Hepatocyte (in vitro differentiated cells): ENCODE data around the gene NPAS2. TPM values are rescaled to one million over a fixed set of nuclear protein-coding genes. Genes with fewer than 3 reads are reported as not detected.

Experiments used
- DNase-seq: peaks from one replicate; pipeline ENCODE4 v3.0.0-alpha.2; 2016; ENCODE audit warnings: low spot score
- H2AFZ ChIP-seq: fragments of 200-600 bp; sonication (generic); 2 replicates; pipeline ENCODE4 v1.6.0; 2016; ENCODE audit warnings: antibody characterized with exemption, mild to moderate bottlenecking
- H3K27ac ChIP-seq: fragments of 200-600 bp; sonication (generic); 2 replicates; pipeline ENCODE4 v1.5.1; 2016; ENCODE audit warnings: mild to moderate bottlenecking
- H3K27me3 ChIP-seq: fragments of 200-600 bp; sonication (generic); 2 replicates; pipeline ENCODE4 v1.6.1; 2016
- H3K36me3 ChIP-seq: fragments of 200-600 bp; sonication (generic); replicated peaks from 2 replicates; pipeline ENCODE4 v1.5.1; 2016; ENCODE audit warnings: low read depth; ENCODE audit not compliant: insufficient read depth
- H3K4me1 ChIP-seq: fragments of 200-600 bp; sonication (generic); 2 replicates; pipeline ENCODE4 v1.5.1; 2016; ENCODE audit warnings: mild to moderate bottlenecking, moderate library complexity; ENCODE audit not compliant: insufficient read depth
- H3K4me2 ChIP-seq: fragments of 200-600 bp; sonication (generic); 2 replicates; pipeline ENCODE4 v1.6.0; 2016
- H3K4me3 ChIP-seq: fragments of 200-600 bp; sonication (generic); 2 replicates; pipeline ENCODE4 v1.5.1; 2016; ENCODE audit warnings: mild to moderate bottlenecking
- H3K79me2 ChIP-seq: fragments of 200-600 bp; sonication (generic); 2 replicates; pipeline ENCODE4 v1.6.0; 2017; ENCODE audit warnings: mild to moderate bottlenecking
- H3K9me2 ChIP-seq: fragments of 200-600 bp; sonication (generic); replicated peaks from 2 replicates; pipeline ENCODE4 v1.6.0; 2017; ENCODE audit warnings: mild to moderate bottlenecking; ENCODE audit not compliant: insufficient read depth
- H3K9me3 ChIP-seq: fragments of 200-600 bp; sonication (generic); 2 replicates; pipeline ENCODE4 v1.5.1; 2016; ENCODE audit warnings: low read depth, mild to moderate bottlenecking
- H4K20me1 ChIP-seq: fragments of 200-600 bp; sonication (generic); 2 replicates; pipeline ENCODE4 v1.6.0; 2016; ENCODE audit warnings: mild to moderate bottlenecking; ENCODE audit not compliant: insufficient read depth, poor library complexity, severe bottlenecking
- EZH2 ChIP-seq: fragments of 200-600 bp; sonication (generic); IDR thresholded peaks from 2 replicates; pipeline ENCODE4 v1.6.1; 2016; ENCODE audit warnings: antibody characterized with exemption, mild to moderate bottlenecking, borderline replicate concordance
- EZH2phosphoT487 ChIP-seq: fragments of 200-600 bp; sonication (generic); IDR thresholded peaks from one replicate; pipeline ENCODE4 v1.6.1; 2018; ENCODE audit warnings: antibody characterized with exemption, mild to moderate bottlenecking, low read depth, moderate library complexity; ENCODE audit not compliant: unreplicated experiment, severe bottlenecking
- WGBS: methylation state at CpG from one replicate; pipeline ENCODE4 v1.1.6; 2016; ENCODE audit warnings: low lambda C conversion rate; ENCODE audit errors: missing lambda C conversion rate; 5-methylcytosine and 5-hydroxymethylcytosine counted together
- polyA plus RNA-seq: library from polyadenylated mRNA; unstranded; fragments of >200 nt; fragmentation: Nextera tagmentation; extraction: Ambion mirVana; gene quantifications from 2 replicates; pipeline ENCODE4 v1.2.1, GENCODE V29; 2016
- total RNA-seq: library from RNA; depleted of rRNA; stranded (reverse); fragments of >200 nt; gene quantifications from 2 replicates; pipeline ENCODE4 v1.2.3, GENCODE V29; 2014
- TF ChIP-seq, protein P1 (sequence below): fragments of 200-600 bp; sonication (generic); IDR thresholded peaks from 2 replicates; pipeline ENCODE4 v1.5.1; 2016; ENCODE audit warnings: antibody characterized with exemption, mild to moderate bottlenecking; ENCODE audit not compliant: poor library complexity

Gene NPAS2
- total and polyA plus RNA-seq, 2 experiments from 2014 or later, result 7.7 to 16.8 TPM

DNA sequence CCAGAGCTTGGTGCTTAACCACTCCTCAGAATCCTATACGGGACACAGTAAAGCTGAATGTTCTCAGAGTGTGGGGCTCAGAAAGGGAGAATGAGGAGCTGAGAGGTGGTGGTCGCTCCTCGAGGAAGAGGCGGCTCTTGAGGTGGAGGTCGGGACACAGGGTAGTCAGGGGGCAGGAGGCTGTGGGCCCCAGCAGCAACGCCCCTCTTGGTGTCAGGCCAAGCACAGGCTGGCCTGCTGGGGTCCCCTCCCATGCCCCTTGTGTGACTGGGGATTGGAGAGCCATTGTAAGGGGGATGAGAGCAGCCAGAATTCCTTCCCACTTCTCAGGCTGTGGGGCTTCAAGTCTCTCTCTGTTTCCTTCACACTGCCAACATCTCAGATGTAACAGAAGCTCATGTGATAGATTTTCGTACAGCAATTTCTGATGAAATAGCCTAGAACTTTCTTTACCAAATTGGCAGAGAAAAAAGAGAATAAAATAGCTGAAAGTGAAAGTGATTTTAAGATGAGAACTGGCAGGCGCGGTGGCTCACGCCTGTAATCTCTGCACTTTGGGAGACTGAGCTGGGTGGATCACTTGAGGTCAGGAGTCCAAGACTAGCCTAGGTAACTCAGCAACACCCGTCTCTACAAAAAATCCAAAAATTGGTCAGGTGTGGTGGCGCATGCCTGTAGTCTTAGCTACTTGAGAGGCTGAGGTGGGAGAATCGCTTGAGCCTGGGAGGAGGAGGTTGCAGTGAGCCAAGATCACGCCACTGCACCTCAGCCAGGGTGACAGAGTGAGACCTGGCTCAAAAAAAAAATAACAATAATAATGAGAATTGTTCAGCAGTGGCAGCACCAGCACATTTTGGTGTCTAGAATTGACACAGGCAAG lies 121.1 kb downstream of the NPAS2 start:
- Histone ChIP-seq H3K9me3 (no peaks in the 10 kb centered on the region), H3K27ac (no peak overlapping the region), H3K36me3 (no peaks in the 10 kb centered on the region), H3K4me1 (no peaks in the 10 kb centered on the region), H4K20me1 (no peaks in the 10 kb centered on the region), H3K4me2 (no peak overlapping the region), H3K9me2 (no peaks in the 10 kb centered on the region), H3K79me2 (no peaks in the 10 kb centered on the region), H3K27me3 (no peaks in the 10 kb centered on the region), H2AFZ (no peak overlapping the region), H3K4me3 (no peak overlapping the region)
- WGBS, result 90% methylated on average over 14 of the region's 14 CpGs
- DNase-seq, result no peak
- TF ChIP-seq EZH2 (no peak), EZH2phosphoT487 (no peak)
- TF ChIP-seq, protein P1, sequence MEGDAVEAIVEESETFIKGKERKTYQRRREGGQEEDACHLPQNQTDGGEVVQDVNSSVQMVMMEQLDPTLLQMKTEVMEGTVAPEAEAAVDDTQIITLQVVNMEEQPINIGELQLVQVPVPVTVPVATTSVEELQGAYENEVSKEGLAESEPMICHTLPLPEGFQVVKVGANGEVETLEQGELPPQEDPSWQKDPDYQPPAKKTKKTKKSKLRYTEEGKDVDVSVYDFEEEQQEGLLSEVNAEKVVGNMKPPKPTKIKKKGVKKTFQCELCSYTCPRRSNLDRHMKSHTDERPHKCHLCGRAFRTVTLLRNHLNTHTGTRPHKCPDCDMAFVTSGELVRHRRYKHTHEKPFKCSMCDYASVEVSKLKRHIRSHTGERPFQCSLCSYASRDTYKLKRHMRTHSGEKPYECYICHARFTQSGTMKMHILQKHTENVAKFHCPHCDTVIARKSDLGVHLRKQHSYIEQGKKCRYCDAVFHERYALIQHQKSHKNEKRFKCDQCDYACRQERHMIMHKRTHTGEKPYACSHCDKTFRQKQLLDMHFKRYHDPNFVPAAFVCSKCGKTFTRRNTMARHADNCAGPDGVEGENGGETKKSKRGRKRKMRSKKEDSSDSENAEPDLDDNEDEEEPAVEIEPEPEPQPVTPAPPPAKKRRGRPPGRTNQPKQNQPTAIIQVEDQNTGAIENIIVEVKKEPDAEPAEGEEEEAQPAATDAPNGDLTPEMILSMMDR, result no peak

DNA sequence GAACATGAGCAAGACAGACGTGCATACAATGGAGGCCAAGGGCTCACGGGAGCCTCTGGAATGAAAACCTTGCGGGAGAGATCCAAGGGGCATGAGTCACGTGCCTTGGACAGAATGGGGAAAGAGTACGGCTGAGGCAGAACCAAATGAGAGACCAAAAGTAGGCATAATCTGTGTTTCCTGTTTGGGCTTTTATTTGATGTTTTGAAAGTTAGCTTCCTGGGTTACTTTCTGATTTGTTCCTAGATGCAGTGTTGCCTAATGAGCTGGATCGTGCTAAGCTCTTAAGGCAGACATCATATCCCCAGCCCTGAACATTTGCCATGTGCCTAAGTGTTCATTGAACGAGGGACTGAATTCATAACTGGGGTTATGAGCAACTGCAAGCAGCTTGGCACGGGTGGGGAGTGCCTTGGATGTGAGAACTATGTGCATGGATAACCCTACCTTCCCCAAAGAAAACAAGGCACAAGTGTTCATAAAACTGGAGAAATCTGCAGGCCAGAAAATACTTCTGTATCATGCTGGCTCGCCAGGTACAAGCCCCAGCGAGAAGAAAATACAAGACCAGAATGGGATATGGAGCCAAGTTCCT lies 121.8 kb downstream of the NPAS2 start:
- TF ChIP-seq EZH2phosphoT487 (no peak), EZH2 (no peak)
- TF ChIP-seq, protein P1, result no peak
- no peaks in the 10 kb centered on the region for H3K9me2 ChIP-seq

GRCh38 chr2:100944617-100945432 lies 124.9 kb downstream of the NPAS2 start:
- H3K27ac ChIP-seq, result no peak overlapping the region
- no peaks in the 10 kb centered on the region for H3K4me1 ChIP-seq
- TF ChIP-seq EZH2 (no peak), EZH2phosphoT487 (no peak)
- TF ChIP-seq, protein P1, result no peak
- H3K36me3 ChIP-seq, result no peaks in the 10 kb centered on the region
- no peak overlapping the region for H3K4me3 ChIP-seq
- H3K79me2 ChIP-seq, result no peaks in the 10 kb centered on the region
- H3K9me3 ChIP-seq, result no peaks in the 10 kb centered on the region
- H4K20me1 ChIP-seq, result no peaks in the 10 kb centered on the region
- H2AFZ ChIP-seq, result no peak overlapping the region
- WGBS, result 90% methylated on average over 19 of the region's 19 CpGs
- DNase-seq, result no peak
- no peaks in the 10 kb centered on the region for H3K27me3 ChIP-seq
- no peak overlapping the region for H3K4me2 ChIP-seq
- no peaks in the 10 kb centered on the region for H3K9me2 ChIP-seq

More for the DNA sequence above, 121.8 kb downstream of the NPAS2 start:
- H3K36me3 ChIP-seq, result no peaks in the 10 kb centered on the region
- no peaks in the 10 kb centered on the region for H4K20me1 ChIP-seq
- H3K4me3 ChIP-seq, result no peak overlapping the region
- no peaks in the 10 kb centered on the region for H3K4me1 ChIP-seq
- DNase-seq, result no peak
- 80% methylated on average over 10 of the region's 10 CpGs for WGBS
- no peak overlapping the region for H3K4me2 ChIP-seq
- H3K79me2 ChIP-seq, result no peaks in the 10 kb centered on the region
- H2AFZ ChIP-seq, result no peak overlapping the region
- no peaks in the 10 kb centered on the region for H3K9me3 ChIP-seq
- no peaks in the 10 kb centered on the region for H3K27me3 ChIP-seq
- H3K27ac ChIP-seq, result no peak overlapping the region
